OCI-LY1 (cell line): ENCODE results near the gene GLG1.

ENCODE experiments used
- CTCF ChIP-seq: fragments of 200-600 bp; sonication (generic), shearing (Covaris generic); IDR thresholded peaks from 2 replicates; pipeline ENCODE4 v1.5.1; 2017; ENCODE audit warnings: mild to moderate bottlenecking, antibody characterized with exemption, low read length, moderate library complexity, mixed read lengths
- EZH2 ChIP-seq: fragments of 200-600 bp; sonication (generic), shearing (Covaris generic); IDR thresholded peaks from 2 replicates; pipeline ENCODE4 v1.8.0; 2017; ENCODE audit warnings: borderline replicate concordance, mixed run types, mild to moderate bottlenecking, antibody characterized with exemption, low read length, moderate library complexity, mixed read lengths

GRCh38 chr16:74524117-74524516 lies 82.8 kb downstream of the GLG1 start:
- TF ChIP-seq CTCF: no peak
- TF ChIP-seq EZH2: no peak
